ENCODE data around the gene MARCHF6.

Gene MARCHF6

GRCh38 chr5:10328323-10328722 lies 25.2 kb upstream of the MARCHF6 start:
- Histone ChIP-seq H3K27me3 (replicated peaks; ENCODE audit: control insufficient read depth, insufficient read depth, low read length) (no peaks in the 10 kb centered on the region), H3K4me1 (ENCODE audit: control insufficient read depth, insufficient read depth, low read length) (peaks cover 52% of the 10 kb centered on the region), H3K9ac (ENCODE audit: low read length) (peak overlapping the region; percentile 73), H3K4me3 (ENCODE audit: low read length) (no peak overlapping the region), H3K36me3 (ENCODE audit: control insufficient read depth, insufficient read depth, low read length, severe bottlenecking) (no peaks in the 10 kb centered on the region), H3K9me3 (ENCODE audit: control insufficient read depth, low read length) (no peaks in the 10 kb centered on the region)
- no peak for DNase-seq (ENCODE audit: low read depth)

- no peak for DNase-seq (ENCODE audit: low read depth)
- Histone ChIP-seq H3K4me3 (ENCODE audit: low read length) (peak overlapping the region; percentile 17), H3K27me3 (replicated peaks; ENCODE audit: control insufficient read depth, insufficient read depth, low read length) (no peaks in the 10 kb centered on the region), H3K4me1 (ENCODE audit: control insufficient read depth, insufficient read depth, low read length) (peaks cover 50% of the 10 kb centered on the region), H3K9ac (ENCODE audit: low read length) (peak overlapping the region; percentile 73), H3K9me3 (ENCODE audit: control insufficient read depth, low read length) (no peaks in the 10 kb centered on the region), H3K36me3 (ENCODE audit: control insufficient read depth, insufficient read depth, low read length, severe bottlenecking) (no peaks in the 10 kb centered on the region)
Measured at GRCh38 chr5:10329446-10329819, 24.1 kb upstream of the MARCHF6 start.

GRCh38 chr5:10329820-10330481 lies 23.5 kb upstream of the MARCHF6 start:
- Histone ChIP-seq H3K4me3 (ENCODE audit: low read length) (peak overlapping the region; percentile 57), H3K4me1 (ENCODE audit: control insufficient read depth, insufficient read depth, low read length) (peaks cover 49% of the 10 kb centered on the region), H3K9ac (ENCODE audit: low read length) (peak overlapping the region; percentile 73), H3K36me3 (ENCODE audit: control insufficient read depth, insufficient read depth, low read length, severe bottlenecking) (no peaks in the 10 kb centered on the region), H3K9me3 (ENCODE audit: control insufficient read depth, low read length) (no peaks in the 10 kb centered on the region), H3K27me3 (replicated peaks; ENCODE audit: control insufficient read depth, insufficient read depth, low read length) (no peaks in the 10 kb centered on the region)
- peak; percentile 93 for DNase-seq (ENCODE audit: low read depth)

- no peaks in the 10 kb centered on the region for H3K36me3 ChIP-seq (ENCODE audit: control insufficient read depth, insufficient read depth, low read length, severe bottlenecking)
- H3K9ac ChIP-seq (ENCODE audit: low read length) = peak overlapping the region; percentile 64
- peak; percentile 26 for DNase-seq (ENCODE audit: low read depth)
- H3K9me3 ChIP-seq (ENCODE audit: control insufficient read depth, low read length) = no peaks in the 10 kb centered on the region
- H3K27me3 ChIP-seq (replicated peaks; ENCODE audit: control insufficient read depth, insufficient read depth, low read length) = no peaks in the 10 kb centered on the region
- peaks cover 49% of the 10 kb centered on the region for H3K4me1 ChIP-seq (ENCODE audit: control insufficient read depth, insufficient read depth, low read length)
- peak overlapping the region; percentile 57 for H3K4me3 ChIP-seq (ENCODE audit: low read length)
Measured at GRCh38 chr5:10330511-10331230, 22.8 kb upstream of the MARCHF6 start.

GRCh38 chr5:10331341-10331796 lies 22.1 kb upstream of the MARCHF6 start:
- Histone ChIP-seq H3K4me3 (ENCODE audit: low read length) (peak overlapping the region; percentile 57), H3K27me3 (replicated peaks; ENCODE audit: control insufficient read depth, insufficient read depth, low read length) (no peaks in the 10 kb centered on the region), H3K36me3 (ENCODE audit: control insufficient read depth, insufficient read depth, low read length, severe bottlenecking) (no peaks in the 10 kb centered on the region), H3K4me1 (ENCODE audit: control insufficient read depth, insufficient read depth, low read length) (peaks cover 49% of the 10 kb centered on the region), H3K9me3 (ENCODE audit: control insufficient read depth, low read length) (no peaks in the 10 kb centered on the region), H3K9ac (ENCODE audit: low read length) (peak overlapping the region; percentile 64)
- DNase-seq (ENCODE audit: low read depth) = peak; percentile 68

- Histone ChIP-seq H3K27me3 (replicated peaks; ENCODE audit: control insufficient read depth, insufficient read depth, low read length) (no peaks in the 10 kb centered on the region), H3K9ac (ENCODE audit: low read length) (no peak overlapping the region), H3K36me3 (ENCODE audit: control insufficient read depth, insufficient read depth, low read length, severe bottlenecking) (no peaks in the 10 kb centered on the region), H3K4me3 (ENCODE audit: low read length) (no peak overlapping the region), H3K9me3 (ENCODE audit: control insufficient read depth, low read length) (no peaks in the 10 kb centered on the region), H3K4me1 (ENCODE audit: control insufficient read depth, insufficient read depth, low read length) (peaks cover 49% of the 10 kb centered on the region)
- no peak for DNase-seq (ENCODE audit: low read depth)
Measured at GRCh38 chr5:10332301-10332700, 21.2 kb upstream of the MARCHF6 start.

- Histone ChIP-seq H3K27me3 (replicated peaks; ENCODE audit: control insufficient read depth, insufficient read depth, low read length) (no peaks in the 10 kb centered on the region), H3K4me3 (ENCODE audit: low read length) (peak overlapping the region; percentile 85), H3K9me3 (ENCODE audit: control insufficient read depth, low read length) (no peaks in the 10 kb centered on the region), H3K4me1 (ENCODE audit: control insufficient read depth, insufficient read depth, low read length) (peaks cover 47% of the 10 kb centered on the region), H3K36me3 (ENCODE audit: control insufficient read depth, insufficient read depth, low read length, severe bottlenecking) (no peaks in the 10 kb centered on the region), H3K9ac (ENCODE audit: low read length) (peak overlapping the region; percentile 89)
- peak; percentile 61 for DNase-seq (ENCODE audit: low read depth)
Measured at GRCh38 chr5:10333154-10334006, 20.1 kb upstream of the MARCHF6 start.

- Histone ChIP-seq H3K36me3 (ENCODE audit: control insufficient read depth, insufficient read depth, low read length, severe bottlenecking) (no peaks in the 10 kb centered on the region), H3K9ac (ENCODE audit: low read length) (no peak overlapping the region), H3K4me1 (ENCODE audit: control insufficient read depth, insufficient read depth, low read length) (peaks cover 33% of the 10 kb centered on the region), H3K4me3 (ENCODE audit: low read length) (no peak overlapping the region), H3K27me3 (replicated peaks; ENCODE audit: control insufficient read depth, insufficient read depth, low read length) (peaks cover 4% of the 10 kb centered on the region), H3K9me3 (ENCODE audit: control insufficient read depth, low read length) (no peaks in the 10 kb centered on the region)
- no peak for DNase-seq (ENCODE audit: low read depth)
Measured at GRCh38 chr5:10334831-10335230, 18.7 kb upstream of the MARCHF6 start.

- DNase-seq (ENCODE audit: low read depth) = no peak
- peaks cover 4% of the 10 kb centered on the region for H3K27me3 ChIP-seq (replicated peaks; ENCODE audit: control insufficient read depth, insufficient read depth, low read length)
- no peak overlapping the region for H3K9ac ChIP-seq (ENCODE audit: low read length)
- H3K4me1 ChIP-seq (ENCODE audit: control insufficient read depth, insufficient read depth, low read length) = peaks cover 23% of the 10 kb centered on the region
- H3K9me3 ChIP-seq (ENCODE audit: control insufficient read depth, low read length) = no peaks in the 10 kb centered on the region
- H3K4me3 ChIP-seq (ENCODE audit: low read length) = no peak overlapping the region
- H3K36me3 ChIP-seq (ENCODE audit: control insufficient read depth, insufficient read depth, low read length, severe bottlenecking) = no peaks in the 10 kb centered on the region
Measured at GRCh38 chr5:10335711-10336470, 17.6 kb upstream of the MARCHF6 start.

GRCh38 chr5:10337107-10337506 lies 16.4 kb upstream of the MARCHF6 start:
- Histone ChIP-seq H3K4me1 (ENCODE audit: control insufficient read depth, insufficient read depth, low read length) (peaks cover 11% of the 10 kb centered on the region), H3K36me3 (ENCODE audit: control insufficient read depth, insufficient read depth, low read length, severe bottlenecking) (no peaks in the 10 kb centered on the region), H3K9me3 (ENCODE audit: control insufficient read depth, low read length) (no peaks in the 10 kb centered on the region), H3K27me3 (replicated peaks; ENCODE audit: control insufficient read depth, insufficient read depth, low read length) (peaks cover 4% of the 10 kb centered on the region), H3K9ac (ENCODE audit: low read length) (no peak overlapping the region), H3K4me3 (ENCODE audit: low read length) (no peak overlapping the region)
- DNase-seq (ENCODE audit: low read depth) = no peak

Data from adipocyte (in vitro differentiated cells).